ENCODE results near the gene GPR180. TPM values are rescaled to one million over a fixed set of nuclear protein-coding genes. Genes with fewer than 3 reads are reported as not detected.

Gene GPR180
- total RNA-seq, 1 experiment from 2014 or later, result 8.3 TPM

GRCh38 chr13:94561126-94561525, 40.5 kb upstream of the GPR180 start:
- BruUV-seq (replicated peaks), result no TSS peak
- H3K27ac ChIP-seq (ENCODE audit: low read depth, low read length, poor library complexity, severe bottlenecking), result no peak overlapping the region
- no peak overlapping the region for H3K4me3 ChIP-seq (ENCODE audit: low read depth, low read length, poor library complexity, severe bottlenecking)
- ChIA-PET CTCF (no interaction called here), POLR2A (ENCODE audit: low non-redundant PET) (no interaction called here)
- no peaks in the 10 kb centered on the region for H3K9me3 ChIP-seq (ENCODE audit: low read depth, low read length, poor library complexity, severe bottlenecking)
- intact Hi-C loops (cut with micrococcal nuclease; ENCODE audit: unreplicated experiment), result no loop called here
- TF ChIP-seq EZH2 (IDR thresholded peaks at IDR 0.05; ENCODE audit: borderline replicate concordance, low read depth, low read length, poor library complexity, severe bottlenecking) (no peak), CTCF (conservative IDR thresholded peaks at IDR 0.05; ENCODE audit: low read depth, low read length) (no peak)
- H3K27me3 ChIP-seq (replicated peaks; ENCODE audit: insufficient read depth, low read depth, low read length, poor library complexity), result no peaks in the 10 kb centered on the region
- no peak for DNase-seq (ENCODE audit: low spot score)
- H3K36me3 ChIP-seq (ENCODE audit: insufficient read depth, low read length, poor library complexity, severe bottlenecking), result no peaks in the 10 kb centered on the region
- no peaks in the 10 kb centered on the region for H3K4me1 ChIP-seq (ENCODE audit: insufficient read depth, low read length, poor library complexity, severe bottlenecking)

DNA sequence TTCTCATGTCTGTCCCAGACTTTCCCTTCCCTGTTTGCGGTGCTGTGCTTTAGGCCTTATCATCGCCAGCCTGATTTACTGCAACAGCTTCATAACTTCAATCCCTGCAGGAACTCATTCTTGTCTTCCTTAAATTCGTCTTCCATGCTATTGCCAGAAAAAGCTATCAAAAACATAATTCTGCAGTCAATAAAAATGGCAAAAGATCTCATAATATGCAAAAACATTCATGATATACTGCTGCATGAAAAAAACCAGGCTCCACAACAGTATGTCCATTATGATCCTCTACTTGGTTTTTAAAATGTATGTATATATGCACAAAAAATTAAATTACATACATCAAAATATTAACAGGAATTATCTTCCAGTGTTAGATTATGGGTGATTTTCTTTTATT, 34.1 kb upstream of the GPR180 start:
- H3K27ac ChIP-seq (ENCODE audit: low read depth, low read length, poor library complexity, severe bottlenecking), result no peak overlapping the region
- H3K27me3 ChIP-seq (replicated peaks; ENCODE audit: insufficient read depth, low read depth, low read length, poor library complexity), result no peaks in the 10 kb centered on the region
- no peak for DNase-seq (ENCODE audit: low spot score)
- no peak overlapping the region for H3K4me3 ChIP-seq (ENCODE audit: low read depth, low read length, poor library complexity, severe bottlenecking)
- TF ChIP-seq CTCF (conservative IDR thresholded peaks at IDR 0.05; ENCODE audit: low read depth, low read length), result no peak
- TF ChIP-seq EZH2 (IDR thresholded peaks at IDR 0.05; ENCODE audit: borderline replicate concordance, low read depth, low read length, poor library complexity, severe bottlenecking), result no peak
- no TSS peak for BruUV-seq (replicated peaks)
- intact Hi-C loops (cut with micrococcal nuclease; ENCODE audit: unreplicated experiment), result no loop called here
- POLR2A ChIA-PET (ENCODE audit: low non-redundant PET), result no interaction called here
- no peaks in the 10 kb centered on the region for H3K4me1 ChIP-seq (ENCODE audit: insufficient read depth, low read length, poor library complexity, severe bottlenecking)
- CTCF ChIA-PET, result no interaction called here
- peaks cover 5% of the 10 kb centered on the region for H3K36me3 ChIP-seq (ENCODE audit: insufficient read depth, low read length, poor library complexity, severe bottlenecking)
- H3K9me3 ChIP-seq (ENCODE audit: low read depth, low read length, poor library complexity, severe bottlenecking), result no peaks in the 10 kb centered on the region

GRCh38 chr13:94568443-94568842, 33.2 kb upstream of the GPR180 start:
- no peaks in the 10 kb centered on the region for H3K4me1 ChIP-seq (ENCODE audit: insufficient read depth, low read length, poor library complexity, severe bottlenecking)
- TF ChIP-seq CTCF (conservative IDR thresholded peaks at IDR 0.05; ENCODE audit: low read depth, low read length) (no peak), EZH2 (IDR thresholded peaks at IDR 0.05; ENCODE audit: borderline replicate concordance, low read depth, low read length, poor library complexity, severe bottlenecking) (no peak)
- CTCF ChIA-PET, result no interaction called here
- no peak overlapping the region for H3K27ac ChIP-seq (ENCODE audit: low read depth, low read length, poor library complexity, severe bottlenecking)
- POLR2A ChIA-PET (ENCODE audit: low non-redundant PET), result no interaction called here
- intact Hi-C loops (cut with micrococcal nuclease; ENCODE audit: unreplicated experiment), result no loop called here
- no peaks in the 10 kb centered on the region for H3K27me3 ChIP-seq (replicated peaks; ENCODE audit: insufficient read depth, low read depth, low read length, poor library complexity)
- peaks cover 6% of the 10 kb centered on the region for H3K36me3 ChIP-seq (ENCODE audit: insufficient read depth, low read length, poor library complexity, severe bottlenecking)
- no TSS peak for BruUV-seq (replicated peaks)
- DNase-seq (ENCODE audit: low spot score), result no peak
- H3K9me3 ChIP-seq (ENCODE audit: low read depth, low read length, poor library complexity, severe bottlenecking), result no peaks in the 10 kb centered on the region
- no peak overlapping the region for H3K4me3 ChIP-seq (ENCODE audit: low read depth, low read length, poor library complexity, severe bottlenecking)

Measured in A673 (cell line).